Calu3 (cell line): Measurements from ENCODE around the gene AGBL3. TPM values are rescaled to one million over a fixed set of nuclear protein-coding genes. Genes with fewer than 3 reads are reported as not detected.
A peak's percentile ranks its signal among the peaks of the same experiment; 100 is the strongest.

Experiments
- BruUV-seq: library from RNA; stranded (reverse); fragments of 400-500 nt; replicated peaks from 2 replicates; lab custom pipeline; 2021; lab: Mats Ljungman, UMichigan
- CTCF ChIA-PET: fragments of 300-600 bp; sonication (Branson Sonifier 250); formaldehyde crosslinking; loops from one replicate; lab custom pipeline; 2022; ENCODE audit warnings: antibody characterized with exemption; lab: Charles Lee
- DNase-seq: peaks from one replicate; pipeline ENCODE4 v3.0.0; 2022
- H3K27ac Mint-ChIP-seq: one replicate; pipeline ENCODE4 v1.8.0; 2022; ENCODE audit warnings: mixed read lengths; ENCODE audit not compliant: unreplicated experiment
- H3K27me3 Mint-ChIP-seq: one replicate; pipeline ENCODE4 v1.8.0; 2022; ENCODE audit warnings: mixed read lengths; ENCODE audit not compliant: unreplicated experiment
- H3K36me3 Mint-ChIP-seq: one replicate; pipeline ENCODE4 v1.8.0; 2022; ENCODE audit warnings: mild to moderate bottlenecking, moderate library complexity, mixed read lengths; ENCODE audit not compliant: insufficient read depth, unreplicated experiment
- H3K4me1 Mint-ChIP-seq: one replicate; pipeline ENCODE4 v1.8.0; 2022; ENCODE audit warnings: mild to moderate bottlenecking, low read depth, mixed read lengths; ENCODE audit not compliant: unreplicated experiment
- H3K4me3 Mint-ChIP-seq: one replicate; pipeline ENCODE4 v1.8.0; 2022; ENCODE audit warnings: mild to moderate bottlenecking, low read depth, moderate library complexity, mixed read lengths; ENCODE audit not compliant: unreplicated experiment
- H3K9me3 Mint-ChIP-seq: one replicate; pipeline ENCODE4 v1.8.0; 2022; ENCODE audit warnings: low read depth, mixed read lengths; ENCODE audit not compliant: unreplicated experiment
- CTCF ChIP-seq: fragments of 200-600 bp; IDR thresholded peaks from one replicate; pipeline ENCODE4 v1.8.0; 2022; ENCODE audit warnings: antibody characterized with exemption; ENCODE audit not compliant: unreplicated experiment
- intact Hi-C: fragments of 100-400 bp; cut with micrococcal nuclease; formaldehyde crosslinking; loops from one replicate; pipeline ENCODE4 v1.10.0; 2022; ENCODE audit not compliant: unreplicated experiment
- total RNA-seq: library from RNA; stranded (reverse); gene quantifications from 2 replicates; pipeline ENCODE4 v1.2.3, GENCODE V29; 2022

The AGBL3 gene
- total RNA-seq, 1 experiment from 2014 or later: 6.3 TPM

- Mint-ChIP-seq H3K27ac (no peak overlapping the region), H3K4me1 (peaks cover 32% of the 10 kb centered on the region), H3K4me3 (no peak overlapping the region), H3K9me3 (peaks cover 16% of the 10 kb centered on the region), H3K36me3 (peaks cover 24% of the 10 kb centered on the region), H3K27me3 (no peaks in the 10 kb centered on the region)
- CTCF ChIA-PET: no interaction called here
- TF ChIP-seq CTCF: no peak
- intact Hi-C loops: no loop called here
- DNase-seq: no peak
- no TSS peak for BruUV-seq
Observed at GRCh38 chr7:135158141-135158655, 171.9 kb downstream of the AGBL3 start.

DNA sequence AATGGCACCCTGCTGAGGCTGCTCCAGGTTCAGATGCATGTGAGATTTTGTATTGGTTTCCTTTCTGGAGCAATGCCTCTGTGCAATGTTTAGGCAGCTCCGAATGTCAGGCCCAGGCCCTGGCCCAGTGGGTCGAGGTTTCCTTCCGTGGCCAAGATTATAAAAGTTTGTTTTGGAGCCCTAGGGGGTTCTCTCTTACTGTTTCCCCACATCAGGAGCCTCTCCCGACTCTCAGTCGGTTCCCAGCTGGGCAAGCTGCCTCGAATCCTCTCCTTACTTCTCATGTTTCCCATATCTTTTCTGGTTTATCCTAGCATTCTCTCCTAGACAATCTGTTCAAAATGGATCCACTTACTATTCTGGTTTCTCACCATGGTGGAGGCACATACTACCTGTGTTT lies 172.6 kb downstream of the AGBL3 start:
- Mint-ChIP-seq H3K4me3 (no peak overlapping the region), H3K36me3 (peaks cover 25% of the 10 kb centered on the region), H3K9me3 (peaks cover 16% of the 10 kb centered on the region), H3K27ac (peak overlapping the region; percentile 55), H3K27me3 (no peaks in the 10 kb centered on the region), H3K4me1 (peaks cover 32% of the 10 kb centered on the region)
- BruUV-seq: no TSS peak
- intact Hi-C loops: no loop called here
- CTCF ChIA-PET: no interaction called here
- no peak for TF ChIP-seq CTCF
- DNase-seq: no peak

DNA sequence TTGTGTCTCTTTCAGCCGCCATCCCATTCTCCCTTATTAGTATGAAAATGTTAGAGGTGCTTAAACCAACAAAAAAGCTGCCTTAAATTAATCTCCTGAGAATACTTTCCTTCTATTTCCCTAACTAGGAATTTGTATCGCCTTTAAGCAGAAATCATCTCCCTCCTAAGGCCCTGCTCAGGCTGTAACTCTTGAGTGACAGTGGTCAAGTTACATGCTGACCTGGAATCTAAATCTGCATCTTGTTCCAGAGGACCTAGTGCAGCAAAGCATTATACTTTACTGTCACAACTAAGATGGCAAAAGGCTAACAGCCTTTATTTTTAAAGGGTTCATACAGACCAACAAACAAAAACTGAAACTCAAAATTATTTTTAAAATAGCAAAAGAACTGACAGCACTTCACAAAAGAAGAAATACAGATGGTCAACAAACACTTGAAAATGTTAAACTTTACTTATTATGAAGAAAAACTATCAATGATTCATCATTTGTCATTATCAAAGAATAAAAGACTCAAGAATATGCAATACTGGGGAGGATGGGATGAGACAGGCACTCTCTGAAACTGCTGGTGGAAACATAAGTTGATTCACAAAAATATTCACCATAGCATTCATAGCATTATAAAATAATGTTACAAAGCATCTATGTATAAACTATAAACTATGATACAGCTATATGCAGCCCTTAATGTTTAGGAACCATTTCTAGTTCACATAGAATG lies 173.2 kb downstream of the AGBL3 start:
- BruUV-seq: no TSS peak
- peak overlapping the region; percentile 55 for H3K27ac Mint-ChIP-seq

More for the DNA sequence above, 173.2 kb downstream of the AGBL3 start:
- no peak for DNase-seq
- CTCF ChIA-PET: interaction anchor here (0.9 to 1.6 kb wide), 2 partner anchors 10 to 173 kb away, joined by 6 to 7 read pairs; partner anchors contain the start of gene AGBL3
- Mint-ChIP-seq H3K9me3 (peaks cover 13% of the 10 kb centered on the region), H3K4me1 (peaks cover 32% of the 10 kb centered on the region), H3K4me3 (no peak overlapping the region), H3K27me3 (no peaks in the 10 kb centered on the region), H3K36me3 (peaks cover 32% of the 10 kb centered on the region)
- intact Hi-C loops: no loop called here
- TF ChIP-seq CTCF: no peak
